IMR-90 (cell line): ENCODE data around the gene AP2A1. TPM values are rescaled to one million over a fixed set of nuclear protein-coding genes. Genes with fewer than 3 reads are reported as not detected.

Experiments
- ATAC-seq: fragments of 200-7000 bp; cut with Tn5 transposase; 2 replicates; pipeline ENCODE4 v1.9.1; 2020; ENCODE audit warnings: low read depth, mild to moderate bottlenecking, moderate library complexity
- BruUV-seq: library from RNA; stranded (reverse); fragments of 400-500 nt; replicated peaks from 2 replicates; lab custom pipeline; 2021; lab: Mats Ljungman, UMichigan
- CTCF ChIA-PET: fragments of 300-600 bp; formaldehyde crosslinking; extraction: SDS; loops from one replicate; lab custom pipeline; 2021; ENCODE audit warnings: antibody characterized with exemption; lab: Yijun Ruan, JAX
- POLR2A ChIA-PET: fragments of 300-600 bp; sonication (Branson Sonifier 250); formaldehyde crosslinking; loops from one replicate; lab custom pipeline; 2022; ENCODE audit warnings: antibody characterized with exemption; ENCODE audit not compliant: unreplicated experiment; lab: Charles Lee
- DNase-seq: peaks from one replicate; pipeline ENCODE4 v3.0.0; 2013
- H2AFZ ChIP-seq: replicated peaks from 2 replicates; pipeline ENCODE3; 2013; ENCODE audit warnings: low read length, mild to moderate bottlenecking; ENCODE audit not compliant: poor library complexity
- H2AK5ac ChIP-seq: 2 replicates; pipeline ENCODE4 v1.6.1; 2013; ENCODE audit warnings: low read depth, low read length, inconsistent platforms
- H2AK9ac ChIP-seq: replicated peaks from 2 replicates; pipeline ENCODE3; 2013; ENCODE audit warnings: mild to moderate bottlenecking, low read depth, low read length, moderate library complexity; ENCODE audit not compliant: poor library complexity
- H2BK120ac ChIP-seq: 2 replicates; pipeline ENCODE4 v1.6.1; 2013; ENCODE audit warnings: low read depth, low read length, inconsistent platforms
- H2BK15ac ChIP-seq: 3 replicates; pipeline ENCODE4 v1.6.1; 2013; ENCODE audit warnings: low read depth, low read length, inconsistent platforms
- H2BK20ac ChIP-seq: 2 replicates; pipeline ENCODE4 v1.6.1; 2013; ENCODE audit warnings: low read depth, mild to moderate bottlenecking, inconsistent platforms, low read length, moderate library complexity
- H2BK5ac ChIP-seq: 2 replicates; pipeline ENCODE4 v1.6.1; 2013; ENCODE audit warnings: mild to moderate bottlenecking, low read depth, low read length, inconsistent platforms; ENCODE audit not compliant: poor library complexity, severe bottlenecking
- H3K14ac ChIP-seq: replicated peaks from 2 replicates; pipeline ENCODE4 v1.6.1; 2013; ENCODE audit warnings: low read depth, low read length, inconsistent platforms
- H3K18ac ChIP-seq: 2 replicates; pipeline ENCODE4 v1.6.1; 2013; ENCODE audit warnings: low read depth, low read length, control low read depth
- H3K23ac ChIP-seq: 2 replicates; pipeline ENCODE4 v1.6.1; 2013; ENCODE audit warnings: low read depth, low read length, inconsistent platforms
- H3K27ac ChIP-seq: 2 replicates; pipeline ENCODE4 v1.5.1; 2013; ENCODE audit warnings: mild to moderate bottlenecking, control low read depth, low read length; ENCODE audit not compliant: insufficient read depth
- H3K27me3 ChIP-seq: 2 replicates; pipeline ENCODE4 v1.6.1; 2013; ENCODE audit warnings: low read length; ENCODE audit not compliant: control insufficient read depth, insufficient read depth
- H3K36me3 ChIP-seq: 2 replicates; pipeline ENCODE4 v1.6.1; 2013; ENCODE audit warnings: low read length, mixed read lengths; ENCODE audit not compliant: control insufficient read depth, insufficient read depth
- H3K4ac ChIP-seq: 2 replicates; pipeline ENCODE4 v1.6.1; 2013; ENCODE audit warnings: low read depth, low read length, inconsistent platforms
- H3K4me1 ChIP-seq: 2 replicates; pipeline ENCODE4 v1.6.1; 2013; ENCODE audit warnings: low read length, mixed read lengths; ENCODE audit not compliant: control insufficient read depth, insufficient read depth
- H3K4me2 ChIP-seq: 2 replicates; pipeline ENCODE4 v1.6.1; 2013; ENCODE audit warnings: low read depth, mild to moderate bottlenecking, control low read depth, low read length, moderate library complexity
- H3K4me3 ChIP-seq: 2 replicates; pipeline ENCODE4 v1.5.1; 2013; ENCODE audit warnings: low read depth, mild to moderate bottlenecking, control low read depth, low read length, moderate library complexity; ENCODE audit not compliant: insufficient read depth
- H3K56ac ChIP-seq: 2 replicates; pipeline ENCODE4 v1.6.1; 2013; ENCODE audit warnings: low read length, inconsistent platforms; ENCODE audit not compliant: insufficient read depth; ENCODE audit errors: extremely low read depth
- H3K79me1 ChIP-seq, 2 experiments: 2 replicates each; pipeline ENCODE4 v1.6.1; 2013; ENCODE audit warnings: low read length in 2 of 2, inconsistent platforms in 1 of 2, low read depth in 1 of 2
- H3K9ac ChIP-seq: 2 replicates; pipeline ENCODE4 v1.6.1; 2013; ENCODE audit warnings: low read depth, low read length, control low read depth
- H3K9me1 ChIP-seq: 2 replicates; pipeline ENCODE4 v1.6.1; 2013; ENCODE audit warnings: low read length, inconsistent platforms; ENCODE audit not compliant: insufficient read depth
- H3K9me3 ChIP-seq: 2 replicates; pipeline ENCODE4 v1.6.1; 2013; ENCODE audit warnings: low read length; ENCODE audit not compliant: control insufficient read depth, insufficient read depth
- H4K20me1 ChIP-seq: 2 replicates; pipeline ENCODE4 v1.6.1; 2013; ENCODE audit warnings: low read length, inconsistent platforms; ENCODE audit not compliant: insufficient read depth
- H4K5ac ChIP-seq: 2 replicates; pipeline ENCODE4 v1.6.1; 2013; ENCODE audit warnings: mild to moderate bottlenecking, low read depth, low read length, control low read depth
- H4K8ac ChIP-seq, 2 experiments: 2 replicates each; pipeline ENCODE4 v1.6.1; 2013; ENCODE audit warnings: low read depth in 2 of 2, low read length in 2 of 2, control low read depth in 1 of 2, inconsistent platforms in 1 of 2
- H4K91ac ChIP-seq: 2 replicates; pipeline ENCODE4 v1.6.1; 2013; ENCODE audit warnings: low read depth, low read length, inconsistent platforms; ENCODE audit not compliant: insufficient read depth
- CHD1 ChIP-seq: IDR thresholded peaks from 2 replicates; pipeline ENCODE4 v1.6.1; 2012; ENCODE audit warnings: low read depth, low read length, improper control_type of control experiment
- MAFK ChIP-seq: IDR thresholded peaks from 2 replicates; pipeline ENCODE4 v1.6.1; 2012; ENCODE audit warnings: low read depth, low read length, improper control_type of control experiment
- NFE2L2 ChIP-seq: fragments of 150-350 bp; IDR thresholded peaks from 2 replicates; pipeline ENCODE4 v1.6.1; 2016; ENCODE audit warnings: low read depth, mild to moderate bottlenecking, low read length
- POLR2A ChIP-seq: IDR thresholded peaks from 2 replicates; pipeline ENCODE4 v1.6.1; 2012; ENCODE audit warnings: mild to moderate bottlenecking, low read depth, low read length
- RAD21 ChIP-seq: IDR thresholded peaks from 2 replicates; pipeline ENCODE4 v1.6.1; 2012; ENCODE audit warnings: low read length, improper control_type of control experiment
- RFX5 ChIP-seq: IDR thresholded peaks from 2 replicates; pipeline ENCODE4 v1.8.0; 2012; ENCODE audit warnings: low read depth, mild to moderate bottlenecking, low read length, moderate library complexity
- SMC3 ChIP-seq: fragments of 150-350 bp; IDR thresholded peaks from 2 replicates; pipeline ENCODE4 v1.6.1; 2016; ENCODE audit warnings: low read depth, mild to moderate bottlenecking, antibody characterized with exemption, low read length, moderate library complexity
- WGBS, 2 experiments: methylation state at CpG; one replicate each; pipeline versions ENCODE4 v1.1.5 to v1.1.7; 2013; ENCODE audit warnings: missing lambda C conversion rate in 2 of 2; ENCODE audit not compliant: insufficient read length in 1 of 2; ENCODE audit errors: extremely low coverage in 2 of 2; 5-methylcytosine and 5-hydroxymethylcytosine counted together
- dilution Hi-C: fragments of 300-500 bp; cut with HindIII; formaldehyde crosslinking; loops from one replicate; pipeline ENCODE4 v1.14.3; 2018; ENCODE audit warnings: low sequenced_read_pairs; ENCODE audit not compliant: unreplicated experiment
- in situ Hi-C: fragments of 300-500 bp; cut with MboI; formaldehyde crosslinking; loops from 3 replicates; pipeline ENCODE4 v1.14.3; 2019; ENCODE audit warnings: low sequenced_read_pairs, inconsistent platforms, mixed read lengths
- intact Hi-C: fragments of 100-400 bp; cut with micrococcal nuclease; formaldehyde crosslinking; loops from 2 replicates; pipeline ENCODE4 v1.10.0; 2022
- polyA plus RNA-seq, 3 experiments: library from polyadenylated mRNA; depleted of rRNA; stranded (reverse); fragments of >200 nt; gene quantifications; 2 replicates each; pipeline ENCODE4 v1.2.3, GENCODE V29; 2012; ENCODE audit warnings: low replicate concordance in 1 of 3
- total RNA-seq: library from RNA; depleted of rRNA; stranded (reverse); fragments of >200 nt; gene quantifications from 2 replicates; pipeline ENCODE4 v1.2.3, GENCODE V29; 2012
- TF ChIP-seq, protein P1 (sequence below): fragments of 150-350 bp; IDR thresholded peaks from 2 replicates; pipeline ENCODE4 v1.6.1; 2016; ENCODE audit warnings: low read depth, mild to moderate bottlenecking, low read length, moderate library complexity, borderline replicate concordance
- TF ChIP-seq, protein P2 (sequence below): conservative IDR thresholded peaks from 2 replicates; pipeline ENCODE4 v1.5.1; 2012; ENCODE audit warnings: mild to moderate bottlenecking, low read depth, low read length, improper control_type of control experiment
- TF ChIP-seq, protein P3 (sequence below): fragments of 150-350 bp; IDR thresholded peaks from 2 replicates; pipeline ENCODE4 v1.6.1; 2017; ENCODE audit warnings: mild to moderate bottlenecking, antibody characterized with exemption, low read length, low read depth

AP2A1 gene
- total and polyA plus RNA-seq, 2 of the 4 experiments (the other 2 are of a cell fraction), result 40.7 to 122 TPM

GRCh38 chr19:49837425-49837824 lies 70.6 kb downstream of the AP2A1 start:
- H3K4ac ChIP-seq, result no peak overlapping the region
- H2BK15ac ChIP-seq, result no peak overlapping the region
- H3K36me3 ChIP-seq, result peaks cover 69% of the 10 kb centered on the region
- H3K18ac ChIP-seq, result no peak overlapping the region
- POLR2A ChIA-PET, result no interaction called here
- ATAC-seq, result no peak
- no peaks in the 10 kb centered on the region for H3K9me3 ChIP-seq
- DNase-seq, result no peak
- H3K79me1 ChIP-seq, result peaks cover 0 to 22% of the 10 kb centered on the region in 2 experiments; a peak in 2 of 4 replicates
- no peak overlapping the region for H4K91ac ChIP-seq
- no peak overlapping the region for H3K14ac ChIP-seq
- H3K4me2 ChIP-seq, result no peak overlapping the region
- H3K4me3 ChIP-seq, result no peak overlapping the region
- H3K4me1 ChIP-seq, result no peaks in the 10 kb centered on the region
- H4K5ac ChIP-seq, result no peak overlapping the region
- CTCF ChIA-PET, result interaction anchor here (0.6 kb wide), 1 partner anchor 91 kb away, joined by 3 read pairs; no protein-coding TSS in a partner anchor
- no TSS peak for BruUV-seq
- TF ChIP-seq RAD21, result no peak
- TF ChIP-seq, protein P1, sequence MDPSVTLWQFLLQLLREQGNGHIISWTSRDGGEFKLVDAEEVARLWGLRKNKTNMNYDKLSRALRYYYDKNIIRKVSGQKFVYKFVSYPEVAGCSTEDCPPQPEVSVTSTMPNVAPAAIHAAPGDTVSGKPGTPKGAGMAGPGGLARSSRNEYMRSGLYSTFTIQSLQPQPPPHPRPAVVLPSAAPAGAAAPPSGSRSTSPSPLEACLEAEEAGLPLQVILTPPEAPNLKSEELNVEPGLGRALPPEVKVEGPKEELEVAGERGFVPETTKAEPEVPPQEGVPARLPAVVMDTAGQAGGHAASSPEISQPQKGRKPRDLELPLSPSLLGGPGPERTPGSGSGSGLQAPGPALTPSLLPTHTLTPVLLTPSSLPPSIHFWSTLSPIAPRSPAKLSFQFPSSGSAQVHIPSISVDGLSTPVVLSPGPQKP, result no peak
- no peak for TF ChIP-seq SMC3
- TF ChIP-seq, protein P2, sequence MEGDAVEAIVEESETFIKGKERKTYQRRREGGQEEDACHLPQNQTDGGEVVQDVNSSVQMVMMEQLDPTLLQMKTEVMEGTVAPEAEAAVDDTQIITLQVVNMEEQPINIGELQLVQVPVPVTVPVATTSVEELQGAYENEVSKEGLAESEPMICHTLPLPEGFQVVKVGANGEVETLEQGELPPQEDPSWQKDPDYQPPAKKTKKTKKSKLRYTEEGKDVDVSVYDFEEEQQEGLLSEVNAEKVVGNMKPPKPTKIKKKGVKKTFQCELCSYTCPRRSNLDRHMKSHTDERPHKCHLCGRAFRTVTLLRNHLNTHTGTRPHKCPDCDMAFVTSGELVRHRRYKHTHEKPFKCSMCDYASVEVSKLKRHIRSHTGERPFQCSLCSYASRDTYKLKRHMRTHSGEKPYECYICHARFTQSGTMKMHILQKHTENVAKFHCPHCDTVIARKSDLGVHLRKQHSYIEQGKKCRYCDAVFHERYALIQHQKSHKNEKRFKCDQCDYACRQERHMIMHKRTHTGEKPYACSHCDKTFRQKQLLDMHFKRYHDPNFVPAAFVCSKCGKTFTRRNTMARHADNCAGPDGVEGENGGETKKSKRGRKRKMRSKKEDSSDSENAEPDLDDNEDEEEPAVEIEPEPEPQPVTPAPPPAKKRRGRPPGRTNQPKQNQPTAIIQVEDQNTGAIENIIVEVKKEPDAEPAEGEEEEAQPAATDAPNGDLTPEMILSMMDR, result no peak
- no peak for TF ChIP-seq POLR2A
- TF ChIP-seq NFE2L2, result no peak
- no peak for TF ChIP-seq RFX5
- TF ChIP-seq MAFK, result no peak
- TF ChIP-seq, protein P3, sequence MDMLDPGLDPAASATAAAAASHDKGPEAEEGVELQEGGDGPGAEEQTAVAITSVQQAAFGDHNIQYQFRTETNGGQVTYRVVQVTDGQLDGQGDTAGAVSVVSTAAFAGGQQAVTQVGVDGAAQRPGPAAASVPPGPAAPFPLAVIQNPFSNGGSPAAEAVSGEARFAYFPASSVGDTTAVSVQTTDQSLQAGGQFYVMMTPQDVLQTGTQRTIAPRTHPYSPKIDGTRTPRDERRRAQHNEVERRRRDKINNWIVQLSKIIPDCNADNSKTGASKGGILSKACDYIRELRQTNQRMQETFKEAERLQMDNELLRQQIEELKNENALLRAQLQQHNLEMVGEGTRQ, result no peak
- TF ChIP-seq CHD1, result no peak
- H2AK5ac ChIP-seq, result no peak overlapping the region
- H2BK20ac ChIP-seq, result no peak overlapping the region
- H3K56ac ChIP-seq, result no peak overlapping the region
- 99% methylated on average over 9 of the region's 9 CpGs; no CpG with 5 or more reads in 1 of the 2 experiments for whole genome bisulfite sequencing, 2 experiments
- peaks cover 4% of the 10 kb centered on the region; the same call in 1 of the 2 replicates for H3K9me1 ChIP-seq
- no peak overlapping the region for H4K8ac ChIP-seq
- H2AFZ ChIP-seq, result no peak overlapping the region
- H3K27ac ChIP-seq, result no peak overlapping the region
- H2AK9ac ChIP-seq, result peak overlapping the region; percentile 9
- H2BK5ac ChIP-seq, result no peak overlapping the region
- H2BK120ac ChIP-seq, result no peak overlapping the region
- no peak overlapping the region for H3K9ac ChIP-seq
- H3K27me3 ChIP-seq, result no peaks in the 10 kb centered on the region
- H3K23ac ChIP-seq, result no peak overlapping the region
- dilution Hi-C loops (no loop called here), in situ Hi-C loops (no loop called here), intact Hi-C loops (no loop called here)
- no peaks in the 10 kb centered on the region; the same call in 1 of the 2 replicates for H4K20me1 ChIP-seq
